Activated CD4-positive, alpha-beta T cell treated with anti-CD3 and anti-CD28 coated beads, Interleukin-2, amount 10 ng/mL, durations not matched to agents 7 days and 5 days (primary cell): ENCODE results near the gene APP. TPM values are rescaled to one million over a fixed set of nuclear protein-coding genes. Genes with fewer than 3 reads are reported as not detected.
A peak's percentile ranks its signal among the peaks of the same experiment; 100 is the strongest.
"Not testable (repeated sequence)": the region's sequence is repeated elsewhere in the genome, so short reads cannot be mapped to it uniquely, and the experiment has no call there.

Source experiments
- CTCF ChIA-PET: fragments of 350-600 bp; sonication (Branson Sonifier 250); formaldehyde crosslinking; loops from one replicate; lab custom pipeline; 2021; ENCODE audit warnings: antibody characterized with exemption; lab: Charles Lee
- POLR2A ChIA-PET: fragments of 350-600 bp; sonication (Branson Sonifier 250); formaldehyde crosslinking; loops from one replicate; lab custom pipeline; 2021; ENCODE audit warnings: antibody characterized with exemption; lab: Charles Lee
- DNase-seq: peaks from one replicate; pipeline ENCODE4 v3.0.0-alpha.2; 2020
- H3K27ac Mint-ChIP-seq: one replicate; pipeline ENCODE4 v1.8.0; 2021; ENCODE audit warnings: mild to moderate bottlenecking, moderate library complexity, mixed read lengths
- H3K27me3 Mint-ChIP-seq: one replicate; pipeline ENCODE4 v1.8.0; 2021; ENCODE audit warnings: mixed read lengths
- H3K36me3 Mint-ChIP-seq: one replicate; pipeline ENCODE4 v1.8.0; 2021; ENCODE audit warnings: low read depth, mixed read lengths
- H3K4me1 Mint-ChIP-seq: one replicate; pipeline ENCODE4 v1.8.0; 2021; ENCODE audit warnings: mixed read lengths
- H3K4me3 Mint-ChIP-seq: one replicate; pipeline ENCODE4 v1.8.0; 2021; ENCODE audit warnings: mild to moderate bottlenecking, moderate library complexity, mixed read lengths
- H3K9me3 Mint-ChIP-seq: one replicate; pipeline ENCODE4 v1.8.0; 2021; ENCODE audit warnings: mixed read lengths
- total RNA-seq, 2 experiments: library from RNA; stranded (reverse); gene quantifications; one replicate each; pipeline ENCODE4 v1.2.3, GENCODE V29; 2021

Gene APP
- total RNA-seq, 2 experiments from 2014 or later = 31.0 to 31.4 TPM

DNA sequence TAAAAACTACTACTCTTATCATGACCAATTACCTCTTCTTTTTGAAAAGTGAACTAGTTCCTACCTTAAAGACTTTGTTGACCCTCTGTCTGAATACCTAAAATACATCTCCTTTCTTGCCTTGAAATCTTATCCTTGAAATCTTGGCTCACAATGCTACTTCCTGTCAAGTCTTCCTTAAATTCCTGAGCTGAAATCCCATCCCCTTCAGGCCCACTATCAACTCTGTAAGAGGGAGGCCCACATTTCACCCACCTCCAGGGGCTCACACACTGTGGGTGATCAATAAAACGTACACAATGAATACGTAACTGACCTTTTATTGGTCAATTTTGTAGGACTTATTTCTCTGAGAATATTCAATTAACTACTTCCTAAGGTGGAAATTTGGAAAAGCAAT, 88.0 kb downstream of the APP start:
- Mint-ChIP-seq H3K27ac (no peak overlapping the region), H3K27me3 (no peaks in the 10 kb centered on the region), H3K4me3 (no peak overlapping the region), H3K36me3 (peaks cover 1% of the 10 kb centered on the region), H3K9me3 (no peaks in the 10 kb centered on the region), H3K4me1 (peaks cover 10% of the 10 kb centered on the region)
- ChIA-PET CTCF (no interaction called here), POLR2A (no interaction called here)
- no peak for DNase-seq

- H3K27me3 Mint-ChIP-seq, H3K4me1 Mint-ChIP-seq, POLR2A ChIA-PET, H3K4me3 Mint-ChIP-seq, H3K36me3 Mint-ChIP-seq, DNase-seq, H3K27ac Mint-ChIP-seq, H3K9me3 Mint-ChIP-seq: not testable (repeated sequence)
- CTCF ChIA-PET = interaction anchor here (1.2 to 1.3 kb wide), 2 partner anchors 10 to 94 kb away, joined by 3 read pairs; no protein-coding TSS in a partner anchor
Observed at GRCh38 chr21:26081175-26081760, 89.3 kb downstream of the APP start.

GRCh38 chr21:26080211-26080610, 90.4 kb downstream of the APP start:
- H3K27me3 Mint-ChIP-seq = no peaks in the 10 kb centered on the region
- POLR2A ChIA-PET = no interaction called here
- no peak overlapping the region for H3K27ac Mint-ChIP-seq
- CTCF ChIA-PET = interaction anchor here (0.6 to 1.3 kb wide), 3 partner anchors 9 to 93 kb away, joined by 3 read pairs; no protein-coding TSS in a partner anchor
- peaks cover 10% of the 10 kb centered on the region for H3K4me1 Mint-ChIP-seq
- no peaks in the 10 kb centered on the region for H3K9me3 Mint-ChIP-seq
- H3K36me3 Mint-ChIP-seq = no peaks in the 10 kb centered on the region
- no peak overlapping the region for H3K4me3 Mint-ChIP-seq
- no peak for DNase-seq

DNA sequence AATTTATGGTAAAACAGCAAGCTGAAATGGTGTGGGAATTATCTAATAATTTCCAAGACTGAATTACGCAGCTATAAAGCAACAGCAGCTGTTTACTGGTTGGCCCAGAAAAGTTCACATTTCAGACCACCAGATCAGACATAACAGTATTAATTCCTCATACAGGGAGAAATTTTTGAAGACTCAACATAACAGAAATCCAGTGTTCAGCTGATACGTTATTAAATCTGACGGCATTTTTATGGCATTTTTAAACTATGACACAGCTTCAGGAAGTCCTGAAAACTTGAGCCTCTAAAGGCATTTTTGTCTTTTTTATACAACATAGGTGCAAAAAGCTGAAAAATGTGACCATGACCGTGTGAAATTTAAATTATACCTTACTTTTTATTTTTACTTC, 91.2 kb downstream of the APP start:
- no peaks in the 10 kb centered on the region for H3K36me3 Mint-ChIP-seq
- peaks cover 10% of the 10 kb centered on the region for H3K4me1 Mint-ChIP-seq
- H3K9me3 Mint-ChIP-seq = no peaks in the 10 kb centered on the region
- POLR2A ChIA-PET = no interaction called here
- no peak overlapping the region for H3K4me3 Mint-ChIP-seq
- no peak overlapping the region for H3K27ac Mint-ChIP-seq
- CTCF ChIA-PET = no interaction called here
- DNase-seq = no peak
- H3K27me3 Mint-ChIP-seq = no peaks in the 10 kb centered on the region

DNA sequence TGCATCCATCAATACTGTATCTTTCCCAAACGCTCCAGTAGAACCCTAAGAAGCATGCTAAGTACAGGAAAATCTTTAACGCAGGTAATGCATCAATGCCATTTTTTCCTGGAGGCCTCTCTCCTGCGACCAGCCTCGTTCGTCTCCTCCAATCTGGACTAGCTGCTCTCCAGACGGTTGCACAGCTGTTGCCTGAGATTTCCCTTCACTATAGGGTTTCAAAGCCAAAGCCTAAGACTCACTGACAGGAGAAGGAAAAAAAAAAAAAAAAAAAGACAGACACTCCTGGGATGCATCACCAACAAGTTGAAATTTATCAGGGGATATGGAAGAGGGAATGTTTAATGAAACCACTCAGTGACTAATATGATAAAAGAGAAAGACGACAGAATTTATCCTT, 93.0 kb downstream of the APP start:
- Mint-ChIP-seq H3K4me3 (no peak overlapping the region), H3K4me1 (no peaks in the 10 kb centered on the region), H3K9me3 (no peaks in the 10 kb centered on the region), H3K27me3 (no peaks in the 10 kb centered on the region), H3K27ac (no peak overlapping the region), H3K36me3 (no peaks in the 10 kb centered on the region)
- POLR2A ChIA-PET = no interaction called here
- CTCF ChIA-PET = interaction anchor here (0.7 kb wide), 1 partner anchor 54 kb away, joined by 5 read pairs; no protein-coding TSS in a partner anchor
- DNase-seq = no peak

GRCh38 chr21:26072666-26073615, 97.6 kb downstream of the APP start:
- H3K4me1 Mint-ChIP-seq = peaks cover 37% of the 10 kb centered on the region
- POLR2A ChIA-PET = no interaction called here
- no peaks in the 10 kb centered on the region for H3K27me3 Mint-ChIP-seq

DNA sequence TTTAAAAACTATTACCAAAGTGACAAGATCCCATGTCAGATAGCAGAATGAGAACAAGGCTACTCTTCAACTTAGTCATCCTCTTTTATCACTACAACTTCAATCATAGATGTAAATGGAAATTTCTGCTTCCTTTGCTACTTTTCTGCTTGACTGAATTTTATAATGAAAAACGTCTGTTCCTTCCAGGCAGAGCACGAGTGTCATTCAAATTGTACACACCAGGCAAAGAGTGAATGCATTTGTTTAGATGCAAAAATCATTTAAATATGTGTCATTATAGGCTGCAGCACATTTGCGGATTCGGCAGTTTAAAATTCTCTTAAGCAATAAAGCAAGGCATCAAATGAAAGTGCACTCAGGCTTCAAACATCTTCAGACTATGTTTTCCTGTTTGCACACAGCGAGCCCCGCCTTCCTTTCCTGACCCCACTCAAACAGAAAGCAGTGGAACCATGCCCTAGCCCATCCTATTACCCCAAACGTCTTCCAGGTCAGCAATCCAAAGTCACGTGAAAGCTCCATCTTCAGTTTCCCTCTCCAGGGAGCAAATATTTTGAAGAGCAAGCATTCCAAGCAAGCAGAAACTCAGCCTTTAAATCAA, 99.6 kb downstream of the APP start:
- H3K27ac Mint-ChIP-seq = peak overlapping the region; percentile 93
- peak; percentile 60 for DNase-seq
- H3K9me3 Mint-ChIP-seq = peaks cover 2% of the 10 kb centered on the region
- peak overlapping the region; percentile 68 for H3K4me3 Mint-ChIP-seq
- H3K36me3 Mint-ChIP-seq = no peaks in the 10 kb centered on the region
- ChIA-PET CTCF (interaction anchor here (1.0 kb wide), 1 partner anchor 10 kb away, joined by 3 read pairs; no protein-coding TSS in a partner anchor), POLR2A (no interaction called here)
- H3K27me3 Mint-ChIP-seq = no peaks in the 10 kb centered on the region
- peaks cover 41% of the 10 kb centered on the region for H3K4me1 Mint-ChIP-seq

More at GRCh38 chr21:26072666-26073615, 97.6 kb downstream of the APP start:
- H3K4me3 Mint-ChIP-seq = no peak overlapping the region
- no peaks in the 10 kb centered on the region for H3K9me3 Mint-ChIP-seq
- no peak overlapping the region for H3K27ac Mint-ChIP-seq
- CTCF ChIA-PET = interaction anchor here (0.7 kb wide), 1 partner anchor 71 kb away, joined by 3 read pairs; no protein-coding TSS in a partner anchor
- no peak for DNase-seq
- no peaks in the 10 kb centered on the region for H3K36me3 Mint-ChIP-seq

DNA sequence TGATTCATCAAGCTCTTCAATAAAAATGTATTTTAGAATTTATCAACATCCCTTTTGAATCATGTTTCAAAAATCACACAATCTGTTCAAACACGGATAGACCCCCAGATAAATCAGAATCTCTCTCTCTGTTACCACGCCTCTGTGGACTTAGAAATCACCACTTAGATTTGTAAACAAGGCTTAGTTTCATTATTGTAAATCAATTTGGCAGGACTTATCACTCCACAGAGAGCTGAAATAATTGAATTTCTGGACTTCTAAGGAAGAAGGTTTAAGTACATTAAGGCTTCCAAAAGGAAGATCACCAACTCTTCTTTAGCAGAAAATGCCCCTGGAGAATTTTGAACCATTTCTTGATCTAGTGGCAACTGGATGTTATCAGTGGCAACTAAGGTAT, 100.4 kb downstream of the APP start:
- Mint-ChIP-seq H3K36me3 (no peaks in the 10 kb centered on the region), H3K27ac (peak overlapping the region; percentile 93), H3K4me3 (peak overlapping the region; percentile 68), H3K9me3 (peaks cover 2% of the 10 kb centered on the region), H3K4me1 (peaks cover 41% of the 10 kb centered on the region), H3K27me3 (no peaks in the 10 kb centered on the region)
- no peak for DNase-seq
- CTCF ChIA-PET = no interaction called here
- POLR2A ChIA-PET = no interaction called here

DNA sequence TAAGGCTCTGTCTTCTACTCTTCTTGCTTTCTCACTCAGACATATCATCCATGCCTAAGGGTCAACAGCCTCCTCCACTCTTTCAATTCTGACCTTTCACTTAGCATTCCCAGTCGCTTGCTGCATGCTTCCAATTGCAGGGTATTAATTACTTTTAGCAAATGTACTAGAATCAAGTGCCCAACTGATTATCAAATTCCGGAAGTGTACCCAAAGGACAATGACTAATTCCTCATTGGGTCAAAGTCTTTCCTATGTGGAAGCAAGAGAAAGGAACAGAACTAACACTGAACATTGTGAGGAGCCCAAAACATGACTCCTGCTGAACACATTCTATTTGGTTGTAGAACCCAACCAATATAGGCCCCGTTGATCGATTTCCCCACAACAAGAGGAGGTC, 101.8 kb downstream of the APP start:
- ChIA-PET POLR2A (no interaction called here), CTCF (no interaction called here)
- Mint-ChIP-seq H3K27me3 (no peaks in the 10 kb centered on the region), H3K4me3 (no peak overlapping the region), H3K36me3 (no peaks in the 10 kb centered on the region), H3K4me1 (peaks cover 41% of the 10 kb centered on the region), H3K9me3 (peaks cover 2% of the 10 kb centered on the region), H3K27ac (no peak overlapping the region)
- DNase-seq = no peak

DNA sequence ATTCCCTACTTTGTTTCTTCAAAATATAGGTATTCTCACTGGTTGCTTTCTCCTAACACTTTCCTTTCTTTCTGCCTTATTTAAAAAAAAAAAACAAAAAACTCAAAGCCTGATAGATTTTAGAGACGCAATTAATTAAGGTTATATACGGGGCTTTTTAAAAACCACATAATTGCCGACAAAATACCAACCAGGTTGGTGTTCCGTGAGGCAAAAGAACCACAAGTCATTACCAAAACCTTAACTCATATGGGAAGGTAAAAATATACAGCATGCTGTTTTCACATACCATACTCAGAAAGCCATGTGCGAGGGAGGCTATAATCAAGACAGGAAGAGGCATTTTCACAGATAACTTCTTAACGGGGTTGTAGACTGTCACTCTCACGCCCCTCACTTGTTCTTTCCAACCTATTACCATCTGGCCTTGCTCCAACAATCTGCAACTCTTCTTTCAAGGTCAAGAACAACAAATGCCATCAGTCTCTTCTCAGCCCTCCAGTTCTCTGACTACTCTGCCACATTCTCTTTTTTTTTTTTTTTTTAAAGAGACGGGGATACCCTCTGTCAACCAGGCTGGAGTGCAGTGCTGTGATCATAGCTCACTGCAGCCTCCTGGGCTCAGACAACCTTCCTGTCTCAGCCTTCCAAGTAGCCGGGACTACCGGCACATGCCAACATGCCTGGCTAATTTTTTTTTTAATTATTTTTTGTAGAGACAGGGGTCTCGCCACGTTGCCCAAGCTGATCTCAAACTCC, 102.6 kb downstream of the APP start:
- Mint-ChIP-seq H3K27me3 (no peaks in the 10 kb centered on the region), H3K27ac (no peak overlapping the region)
- CTCF ChIA-PET = no interaction called here

GRCh38 chr21:26064506-26064905, 106.1 kb downstream of the APP start:
- H3K4me3 Mint-ChIP-seq = no peak overlapping the region
- H3K27me3 Mint-ChIP-seq = no peaks in the 10 kb centered on the region
- ChIA-PET CTCF (no interaction called here), POLR2A (no interaction called here)
- DNase-seq = no peak
- H3K9me3 Mint-ChIP-seq = peaks cover 2% of the 10 kb centered on the region
- peaks cover 17% of the 10 kb centered on the region for H3K4me1 Mint-ChIP-seq
- no peaks in the 10 kb centered on the region for H3K36me3 Mint-ChIP-seq
- H3K27ac Mint-ChIP-seq = no peak overlapping the region

More for the DNA sequence above, 102.6 kb downstream of the APP start:
- Mint-ChIP-seq H3K9me3 (peaks cover 2% of the 10 kb centered on the region), H3K4me3 (no peak overlapping the region), H3K36me3 (no peaks in the 10 kb centered on the region), H3K4me1 (peaks cover 41% of the 10 kb centered on the region)
- POLR2A ChIA-PET = no interaction called here
- DNase-seq = no peak

DNA sequence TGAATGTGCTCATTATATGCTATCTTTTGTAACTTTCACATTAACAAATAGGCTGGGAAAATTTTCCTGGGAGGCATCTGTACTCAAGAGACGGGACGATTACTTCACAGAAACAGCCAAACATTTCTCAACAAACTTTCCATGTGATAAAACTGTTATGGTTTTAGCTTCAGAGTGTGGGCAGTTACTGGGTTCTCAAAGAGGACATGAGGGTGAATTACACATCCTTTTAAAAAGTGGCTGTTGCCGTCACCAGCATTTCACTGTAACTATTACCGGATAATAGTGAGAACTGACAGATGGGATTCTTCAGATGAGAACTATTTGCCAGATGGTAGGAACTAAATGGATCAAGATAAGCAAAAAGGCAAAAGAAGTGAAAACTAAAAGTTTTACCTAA, 109.1 kb downstream of the APP start:
- Mint-ChIP-seq H3K27ac (no peak overlapping the region), H3K4me1 (no peaks in the 10 kb centered on the region)

More for the DNA sequence above, 109.1 kb downstream of the APP start:
- no peaks in the 10 kb centered on the region for H3K36me3 Mint-ChIP-seq
- H3K27me3 Mint-ChIP-seq = no peaks in the 10 kb centered on the region
- ChIA-PET CTCF (interaction anchor here (1.4 kb wide), 1 partner anchor 12 kb away, joined by 3 read pairs; no protein-coding TSS in a partner anchor), POLR2A (no interaction called here)
- no peaks in the 10 kb centered on the region for H3K9me3 Mint-ChIP-seq
- no peak for DNase-seq
- no peak overlapping the region for H3K4me3 Mint-ChIP-seq
